ENCODE measurements around the gene THADA. TPM values are rescaled to one million over a fixed set of nuclear protein-coding genes. Genes with fewer than 3 reads are reported as not detected.

Gene THADA
- total and polyA plus RNA-seq, 2 donors (not counting 1 experiment from before 2014, with no cell fraction given): 9.2 to 36.2 TPM

DNA sequence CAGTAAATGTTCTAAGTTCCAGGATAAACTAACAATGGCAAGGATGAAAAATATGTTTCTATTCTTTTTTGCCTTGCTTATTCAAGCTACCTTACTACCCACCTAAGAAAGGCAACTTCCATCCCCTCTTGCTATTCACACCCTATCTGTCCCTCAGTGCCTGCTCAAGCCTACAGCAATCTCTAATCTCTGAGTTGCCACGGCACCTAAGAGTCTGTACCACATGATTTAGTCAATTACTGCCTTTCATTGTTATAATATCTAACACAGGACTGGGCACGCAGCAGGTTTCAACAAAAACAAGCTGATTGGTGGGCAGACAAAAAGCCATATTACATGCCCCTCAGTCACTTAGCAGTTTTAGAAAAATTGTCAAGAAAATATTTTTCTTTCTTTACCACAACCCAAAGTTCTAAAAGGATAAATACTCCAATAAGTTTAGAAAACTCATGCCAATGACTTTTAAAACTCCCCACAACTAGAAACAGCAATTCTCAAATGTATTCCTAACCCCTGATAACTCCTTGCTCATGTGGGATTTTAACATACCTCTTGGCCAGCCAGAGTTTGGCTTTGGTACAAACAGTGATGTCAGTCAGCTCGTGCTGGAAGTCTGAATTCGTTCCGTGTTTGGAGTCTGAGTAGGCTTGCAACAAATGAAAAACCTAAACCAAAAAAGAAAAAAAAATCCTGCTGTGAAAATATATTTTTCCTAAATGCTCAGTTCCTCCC is 252.1 kb downstream of the THADA start:
- Histone ChIP-seq H4K20me1 (ENCODE audit: control insufficient read depth, extremely low read depth, insufficient read depth, low read length) (no peaks in the 10 kb centered on the region), H2AFZ (ENCODE audit: low read length) (no peak overlapping the region), H3K27ac (ENCODE audit: insufficient read depth, low read length) (no peak overlapping the region), H3K4me3 (replicated peaks in 1 of 4; ENCODE audit: control extremely low read depth in 1 of 4, insufficient read depth in 1 of 4, low read depth in 3 of 4, low read length in 4 of 4) (no peak overlapping the region), H3K4me2 (ENCODE audit: extremely low read depth, insufficient read depth, low read length) (peak overlapping the region; percentile 4), H3K79me2 (ENCODE audit: control insufficient read depth, insufficient read depth, low read length) (no peaks in the 10 kb centered on the region), H3K36me3 (ENCODE audit: control insufficient read depth, insufficient read depth, low read length) (no peaks in the 10 kb centered on the region), H3K9ac (ENCODE audit: insufficient read depth, low read length) (no peak overlapping the region), H3K9me3 (ENCODE audit: control insufficient read depth, insufficient read depth, low read depth, low read length) (no peaks in the 10 kb centered on the region), H3K27me3 (ENCODE audit: control insufficient read depth, insufficient read depth, low read length) (no peaks in the 10 kb centered on the region), H3K4me1 (ENCODE audit: control insufficient read depth, extremely low read depth, insufficient read depth, low read length) (peaks cover 29% of the 10 kb centered on the region)
- TF ChIP-seq EZH2 (IDR thresholded peaks at IDR 0.05; ENCODE audit: low read length, missing control alignments): no peak
- TF ChIP-seq, protein P1, sequence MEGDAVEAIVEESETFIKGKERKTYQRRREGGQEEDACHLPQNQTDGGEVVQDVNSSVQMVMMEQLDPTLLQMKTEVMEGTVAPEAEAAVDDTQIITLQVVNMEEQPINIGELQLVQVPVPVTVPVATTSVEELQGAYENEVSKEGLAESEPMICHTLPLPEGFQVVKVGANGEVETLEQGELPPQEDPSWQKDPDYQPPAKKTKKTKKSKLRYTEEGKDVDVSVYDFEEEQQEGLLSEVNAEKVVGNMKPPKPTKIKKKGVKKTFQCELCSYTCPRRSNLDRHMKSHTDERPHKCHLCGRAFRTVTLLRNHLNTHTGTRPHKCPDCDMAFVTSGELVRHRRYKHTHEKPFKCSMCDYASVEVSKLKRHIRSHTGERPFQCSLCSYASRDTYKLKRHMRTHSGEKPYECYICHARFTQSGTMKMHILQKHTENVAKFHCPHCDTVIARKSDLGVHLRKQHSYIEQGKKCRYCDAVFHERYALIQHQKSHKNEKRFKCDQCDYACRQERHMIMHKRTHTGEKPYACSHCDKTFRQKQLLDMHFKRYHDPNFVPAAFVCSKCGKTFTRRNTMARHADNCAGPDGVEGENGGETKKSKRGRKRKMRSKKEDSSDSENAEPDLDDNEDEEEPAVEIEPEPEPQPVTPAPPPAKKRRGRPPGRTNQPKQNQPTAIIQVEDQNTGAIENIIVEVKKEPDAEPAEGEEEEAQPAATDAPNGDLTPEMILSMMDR (conservative IDR thresholded peaks at IDR 0.05 in 1 of 2, IDR thresholded peaks at IDR 0.05 in 1 of 2; ENCODE audit: low read depth in 1 of 2, low read length in 2 of 2): no peak
- peak; percentile 93 to 95 for DNase-seq (ENCODE audit: low read depth in 2 of 2)

DNA sequence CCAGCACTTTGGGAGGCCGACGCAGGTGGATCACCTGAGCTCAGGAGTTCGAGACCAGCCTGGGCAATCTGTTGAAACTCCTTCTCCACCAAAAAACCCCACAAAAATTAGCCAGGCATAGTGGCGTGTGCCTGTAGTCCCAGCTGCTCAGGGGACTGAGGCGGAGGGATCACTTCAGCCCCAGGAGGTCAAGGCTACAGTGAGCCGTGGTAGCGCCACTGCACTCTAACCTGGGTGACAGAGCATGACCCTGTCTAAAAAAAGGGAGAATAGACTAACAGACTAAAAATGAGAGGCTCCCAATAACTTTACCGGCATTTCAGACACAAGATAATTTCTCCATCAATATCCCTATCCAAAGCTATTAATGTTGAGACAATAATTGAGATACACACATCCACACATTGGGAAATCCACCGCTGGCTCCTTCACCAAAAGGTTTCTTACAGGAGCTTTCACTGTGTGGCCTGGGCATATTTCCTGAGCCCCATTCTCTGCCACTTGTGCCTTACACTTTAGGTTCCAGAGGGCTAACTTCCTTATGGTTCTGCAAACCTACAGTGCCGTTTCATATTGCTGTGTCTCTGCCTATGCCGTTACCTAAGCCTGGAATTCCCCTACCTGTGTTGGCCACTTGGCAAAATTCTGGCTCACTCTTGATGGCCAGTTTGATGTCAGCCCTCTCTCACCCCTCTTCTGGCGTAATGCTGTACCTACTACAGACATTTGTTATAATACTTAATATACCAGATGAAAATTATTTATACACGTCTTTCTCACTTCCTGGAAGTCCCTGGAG is 253.7 kb downstream of the THADA start:
- H3K4me2 ChIP-seq (ENCODE audit: extremely low read depth, insufficient read depth, low read length): no peak overlapping the region

DNA sequence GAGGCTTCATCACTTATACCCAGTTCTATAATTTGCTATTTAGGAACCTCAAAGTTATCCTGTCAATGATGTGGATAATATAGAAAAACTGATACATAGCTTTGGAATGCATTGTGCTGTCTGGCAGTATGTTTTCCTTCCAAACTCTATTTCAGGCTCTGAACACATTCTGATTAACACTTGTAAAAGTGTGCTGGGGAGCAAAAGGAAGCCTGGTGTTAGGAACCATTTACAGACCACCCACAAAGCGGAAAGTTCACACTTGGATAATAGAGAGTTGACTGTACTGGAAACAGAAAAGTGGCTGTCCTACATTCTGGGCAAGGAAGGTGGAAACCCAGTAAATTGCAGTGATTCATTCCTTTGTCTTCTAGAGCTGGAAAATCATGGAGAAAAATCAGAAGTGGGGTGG is 254.9 kb downstream of the THADA start:
- H4K20me1 ChIP-seq (ENCODE audit: control insufficient read depth, extremely low read depth, insufficient read depth, low read length): no peaks in the 10 kb centered on the region
- no peak for TF ChIP-seq EZH2 (IDR thresholded peaks at IDR 0.05; ENCODE audit: low read length, missing control alignments)
- TF ChIP-seq, protein P1 (conservative IDR thresholded peaks at IDR 0.05 in 1 of 2, IDR thresholded peaks at IDR 0.05 in 1 of 2; ENCODE audit: low read depth in 1 of 2, low read length in 2 of 2): no peak
- peaks cover 31% of the 10 kb centered on the region for H3K4me1 ChIP-seq (ENCODE audit: control insufficient read depth, extremely low read depth, insufficient read depth, low read length)
- H3K4me2 ChIP-seq (ENCODE audit: extremely low read depth, insufficient read depth, low read length): peak overlapping the region; percentile 48
- no peaks in the 10 kb centered on the region for H3K36me3 ChIP-seq (ENCODE audit: control insufficient read depth, insufficient read depth, low read length)
- H3K27me3 ChIP-seq (ENCODE audit: control insufficient read depth, insufficient read depth, low read length): no peaks in the 10 kb centered on the region
- no peak overlapping the region for H2AFZ ChIP-seq (ENCODE audit: low read length)
- H3K79me2 ChIP-seq (ENCODE audit: control insufficient read depth, insufficient read depth, low read length): no peaks in the 10 kb centered on the region
- DNase-seq (ENCODE audit: low read depth in 2 of 2): peak; percentile 65 to 84
- H3K27ac ChIP-seq (ENCODE audit: insufficient read depth, low read length): peak overlapping the region; percentile 1
- no peak overlapping the region for H3K4me3 ChIP-seq (replicated peaks in 1 of 4; ENCODE audit: control extremely low read depth in 1 of 4, insufficient read depth in 1 of 4, low read depth in 3 of 4, low read length in 4 of 4)
- H3K9me3 ChIP-seq (ENCODE audit: control insufficient read depth, insufficient read depth, low read depth, low read length): no peaks in the 10 kb centered on the region
- H3K9ac ChIP-seq (ENCODE audit: insufficient read depth, low read length): no peak overlapping the region

More for the DNA sequence above, 253.7 kb downstream of the THADA start:
- no peaks in the 10 kb centered on the region for H3K36me3 ChIP-seq (ENCODE audit: control insufficient read depth, insufficient read depth, low read length)
- peaks cover 30% of the 10 kb centered on the region for H3K4me1 ChIP-seq (ENCODE audit: control insufficient read depth, extremely low read depth, insufficient read depth, low read length)
- H3K9ac ChIP-seq (ENCODE audit: insufficient read depth, low read length): no peak overlapping the region
- no peaks in the 10 kb centered on the region for H3K79me2 ChIP-seq (ENCODE audit: control insufficient read depth, insufficient read depth, low read length)
- no peaks in the 10 kb centered on the region for H4K20me1 ChIP-seq (ENCODE audit: control insufficient read depth, extremely low read depth, insufficient read depth, low read length)
- H2AFZ ChIP-seq (ENCODE audit: low read length): no peak overlapping the region
- no peaks in the 10 kb centered on the region for H3K9me3 ChIP-seq (ENCODE audit: control insufficient read depth, insufficient read depth, low read depth, low read length)
- no peak for DNase-seq (ENCODE audit: low read depth in 2 of 2)
- H3K4me3 ChIP-seq (replicated peaks in 1 of 4; ENCODE audit: control extremely low read depth in 1 of 4, insufficient read depth in 1 of 4, low read depth in 3 of 4, low read length in 4 of 4): no peak overlapping the region
- H3K27me3 ChIP-seq (ENCODE audit: control insufficient read depth, insufficient read depth, low read length): no peaks in the 10 kb centered on the region
- no peak for TF ChIP-seq EZH2 (IDR thresholded peaks at IDR 0.05; ENCODE audit: low read length, missing control alignments)
- TF ChIP-seq, protein P1 (conservative IDR thresholded peaks at IDR 0.05 in 1 of 2, IDR thresholded peaks at IDR 0.05 in 1 of 2; ENCODE audit: low read depth in 1 of 2, low read length in 2 of 2): no peak
- no peak overlapping the region for H3K27ac ChIP-seq (ENCODE audit: insufficient read depth, low read length)
